ENCODE data around the gene ANKK1.

Gene ANKK1

GRCh38 chr11:113387605-113388211 lies at the start of gene ANKK1:
Gene ANKK1 (plus strand): TSS chr11:113387779. CDS start chr11:113387885, 106 bp downstream.
- DNase-seq (ENCODE audit: low read depth): no peak

- no peak for DNase-seq (ENCODE audit: low read depth)
Observed at GRCh38 chr11:113338730-113339129, 48.8 kb upstream of the ANKK1 start.

- DNase-seq (ENCODE audit: low read depth): no peak
Observed at GRCh38 chr11:113339929-113340589, 47.5 kb upstream of the ANKK1 start.

- DNase-seq (ENCODE audit: low read depth): no peak
Observed at GRCh38 chr11:113341388-113342165, 46.0 kb upstream of the ANKK1 start.

GRCh38 chr11:113345978-113346377 lies 41.6 kb upstream of the ANKK1 start:
- DNase-seq (ENCODE audit: low read depth): no peak

GRCh38 chr11:113349528-113349927 lies 38.1 kb upstream of the ANKK1 start:
- no peak for DNase-seq (ENCODE audit: low read depth)

GRCh38 chr11:113350336-113351067 lies 37.1 kb upstream of the ANKK1 start:
- DNase-seq (ENCODE audit: low read depth): no peak

- no peak for DNase-seq (ENCODE audit: low read depth)
Observed at GRCh38 chr11:113351068-113351450, 36.5 kb upstream of the ANKK1 start.

- DNase-seq (ENCODE audit: low read depth): no peak
Observed at GRCh38 chr11:113351480-113351879, 36.1 kb upstream of the ANKK1 start.

- DNase-seq (ENCODE audit: low read depth): no peak
Observed at GRCh38 chr11:113356203-113356602, 31.4 kb upstream of the ANKK1 start.

- DNase-seq (ENCODE audit: low read depth): no peak
Observed at GRCh38 chr11:113363406-113363805, 24.2 kb upstream of the ANKK1 start.

- no peak for DNase-seq (ENCODE audit: low read depth)
Observed at GRCh38 chr11:113363996-113364641, 23.5 kb upstream of the ANKK1 start.

- no peak for DNase-seq (ENCODE audit: low read depth)
Observed at GRCh38 chr11:113365895-113366294, 21.7 kb upstream of the ANKK1 start.

GRCh38 chr11:113369411-113369810 lies 18.2 kb upstream of the ANKK1 start:
- DNase-seq (ENCODE audit: low read depth): no peak

GRCh38 chr11:113370634-113371033 lies 16.9 kb upstream of the ANKK1 start:
- DNase-seq (ENCODE audit: low read depth): no peak

- DNase-seq (ENCODE audit: low read depth): no peak
Observed at GRCh38 chr11:113372309-113372708, 15.3 kb upstream of the ANKK1 start.

GRCh38 chr11:113373306-113373705 lies 14.3 kb upstream of the ANKK1 start:
- no peak for DNase-seq (ENCODE audit: low read depth)

GRCh38 chr11:113373981-113374560 lies 13.5 kb upstream of the ANKK1 start:
- DNase-seq (ENCODE audit: low read depth): no peak

- no peak for DNase-seq (ENCODE audit: low read depth)
Observed at GRCh38 chr11:113375402-113375801, 12.2 kb upstream of the ANKK1 start.

GRCh38 chr11:113376156-113376555 lies 11.4 kb upstream of the ANKK1 start:
- no peak for DNase-seq (ENCODE audit: low read depth)

GRCh38 chr11:113377681-113378412 lies 9.7 kb upstream of the ANKK1 start:
- DNase-seq (ENCODE audit: low read depth): no peak
